DOHH2 (cell line): ENCODE measurements around the gene NAA10.

Experiments used
- CTCF ChIP-seq: fragments of 200-600 bp; sonication (generic); IDR thresholded peaks from one replicate; pipeline ENCODE4 v1.5.1; 2014; ENCODE audit warnings: antibody characterized with exemption, mild to moderate bottlenecking, low read depth, low read length; ENCODE audit not compliant: poor library complexity, severe bottlenecking
- EZH2phosphoT487 ChIP-seq: fragments of 200-600 bp; sonication (generic); IDR thresholded peaks from 2 replicates; pipeline ENCODE4 v1.6.1; 2017; ENCODE audit warnings: borderline replicate concordance, mild to moderate bottlenecking, antibody characterized with exemption, low read length, moderate library complexity, mixed read lengths

- TF ChIP-seq CTCF (no peak), EZH2phosphoT487 (no peak)
Observed at GRCh38 chrX:153917869-153918268, 17.0 kb downstream of the NAA10 start.
